HCEC 1CT (cell line): ENCODE results near the gene TMEM187.
"Not testable (repeated sequence)": the region's sequence is repeated elsewhere in the genome, so short reads cannot be mapped to it uniquely, and the experiment has no call there.

ENCODE experiments used
- DNase-seq: peaks from one replicate; pipeline ENCODE4 v3.0.0-alpha.2; 2017

Gene TMEM187

GRCh38 chrX:153973127-153974002, 811 bp downstream of the TMEM187 start:
- DNase-seq, result no peak

DNA sequence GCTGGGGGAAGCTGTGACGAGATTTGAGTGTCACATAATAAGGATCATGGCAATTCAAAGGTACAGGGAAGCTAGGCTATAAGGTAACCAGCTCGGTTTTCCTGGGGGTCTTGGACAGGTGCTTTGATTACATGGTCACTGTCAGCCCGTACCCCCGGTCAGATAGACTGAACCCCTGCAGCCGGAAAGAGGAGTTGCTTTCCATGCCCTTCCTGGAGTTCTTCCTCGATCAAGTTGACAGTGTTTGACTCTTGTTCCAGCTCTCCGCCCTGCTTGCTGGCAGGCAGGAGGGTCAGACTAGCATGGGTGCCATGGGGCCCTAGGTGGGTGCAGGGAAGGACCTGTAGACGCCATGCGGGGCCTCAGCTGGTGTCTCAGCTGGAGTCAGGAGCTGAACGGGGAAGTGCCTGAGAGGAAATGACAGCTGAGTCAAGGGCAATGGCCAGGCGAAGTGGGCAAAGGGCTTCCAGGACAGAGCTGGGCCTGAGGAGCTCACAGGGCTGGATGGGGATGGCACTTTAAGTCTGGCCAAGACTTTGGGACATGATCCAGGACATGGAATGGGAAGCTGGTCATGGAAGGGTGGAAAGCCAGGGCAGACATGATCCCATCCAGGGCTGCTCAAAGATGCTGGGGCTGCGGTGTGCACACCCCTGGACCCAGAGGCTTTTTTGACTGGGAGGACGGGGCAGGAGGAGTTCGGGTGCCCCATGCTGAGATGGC, 1.6 kb downstream of the TMEM187 start:
- DNase-seq, result no peak

GRCh38 chrX:153974726-153975286, 2.3 kb downstream of the TMEM187 start:
- DNase-seq, result no peak

DNA sequence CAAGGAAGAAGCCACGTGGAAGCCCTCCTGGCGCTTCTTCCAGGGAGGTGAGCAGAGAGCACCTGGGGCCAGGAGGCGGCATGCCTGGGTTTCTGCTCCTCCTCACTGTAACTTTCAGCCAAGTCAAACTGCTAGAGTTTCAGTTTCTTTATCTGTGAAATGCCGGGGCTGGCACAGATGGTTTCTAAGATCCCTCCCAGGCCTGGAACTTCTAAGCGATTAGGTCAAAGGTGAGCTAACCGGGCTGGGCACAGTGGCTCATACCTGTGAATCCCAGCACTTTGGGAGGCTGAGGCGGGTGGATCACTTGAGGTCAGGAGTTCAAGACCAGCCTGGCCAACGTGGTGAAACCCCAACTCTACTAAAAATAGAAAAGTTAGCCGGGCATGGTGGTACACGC, 7.8 kb downstream of the TMEM187 start:
- DNase-seq, result not testable (repeated sequence)

GRCh38 chrX:153981231-153981630, 8.7 kb downstream of the TMEM187 start:
- DNase-seq, result no peak

GRCh38 chrX:153981771-153982533, 9.4 kb downstream of the TMEM187 start:
- no peak for DNase-seq

DNA sequence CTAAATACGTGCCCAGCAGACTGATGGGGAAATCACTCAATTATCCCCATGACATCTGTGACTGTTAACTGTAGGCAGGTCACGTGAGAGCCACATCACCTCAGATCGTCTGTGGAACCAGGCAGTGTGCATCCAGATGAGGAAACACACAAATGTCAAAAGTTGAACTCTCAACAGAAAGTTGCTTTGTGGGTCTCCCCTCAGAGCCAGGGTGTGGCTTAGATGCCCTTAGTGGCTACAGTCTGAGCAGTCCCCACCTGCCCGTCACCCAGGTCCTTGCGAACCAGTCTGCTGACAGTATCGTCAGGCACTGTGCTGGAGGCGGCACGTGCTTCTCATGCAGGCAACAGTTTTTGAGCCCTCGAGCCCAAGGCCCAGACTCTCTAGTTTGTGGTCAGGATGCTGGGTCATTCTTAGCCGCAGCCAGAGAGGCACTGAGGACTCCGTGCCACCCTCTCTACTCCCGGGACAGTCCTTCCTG, 10.8 kb downstream of the TMEM187 start:
- DNase-seq, result no peak

DNA sequence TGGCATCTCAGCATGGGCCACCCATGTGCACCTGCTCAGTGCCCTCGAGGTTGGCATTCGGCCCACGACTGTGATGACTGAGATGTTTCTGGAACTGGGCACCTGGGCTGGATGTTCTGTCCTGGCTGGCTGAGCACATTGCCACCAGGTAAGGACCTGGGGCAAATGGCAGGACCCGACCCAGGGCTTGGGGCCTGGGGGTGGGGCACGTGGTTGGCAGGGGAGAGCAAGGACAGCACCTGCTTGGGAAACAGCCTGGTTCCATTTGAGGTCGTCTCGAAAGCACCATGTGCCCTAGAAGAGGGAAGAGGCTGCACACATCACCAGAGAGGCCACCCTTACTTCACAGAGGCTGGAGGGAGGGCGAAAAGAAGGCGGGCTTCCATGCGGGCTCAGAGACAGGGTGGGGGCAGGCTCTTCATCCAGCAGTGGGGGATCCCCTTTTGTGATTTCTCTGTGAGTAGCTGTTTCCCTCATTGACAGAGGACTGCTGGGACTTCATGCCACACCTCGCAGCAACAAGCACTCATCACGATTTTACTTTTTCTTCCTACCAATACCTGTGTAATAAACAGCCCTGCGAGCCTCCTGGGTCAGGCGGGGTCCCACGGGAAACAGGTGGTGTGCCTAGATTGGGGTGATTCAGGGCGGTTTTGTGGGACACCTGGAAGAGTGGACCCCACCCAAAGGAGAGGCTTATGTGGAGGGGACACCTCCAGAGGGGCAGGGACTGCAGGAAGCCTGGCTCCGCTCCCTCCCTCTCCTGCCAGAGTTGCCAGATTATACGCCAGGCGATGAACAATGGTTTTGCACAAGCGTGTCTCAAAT, 12.0 kb downstream of the TMEM187 start:
- DNase-seq, result no peak

- DNase-seq, result no peak
Measured at GRCh38 chrX:153988493-153988892, 15.9 kb downstream of the TMEM187 start.

- no peak for DNase-seq
Measured at GRCh38 chrX:153989973-153990655, 17.6 kb downstream of the TMEM187 start.

DNA sequence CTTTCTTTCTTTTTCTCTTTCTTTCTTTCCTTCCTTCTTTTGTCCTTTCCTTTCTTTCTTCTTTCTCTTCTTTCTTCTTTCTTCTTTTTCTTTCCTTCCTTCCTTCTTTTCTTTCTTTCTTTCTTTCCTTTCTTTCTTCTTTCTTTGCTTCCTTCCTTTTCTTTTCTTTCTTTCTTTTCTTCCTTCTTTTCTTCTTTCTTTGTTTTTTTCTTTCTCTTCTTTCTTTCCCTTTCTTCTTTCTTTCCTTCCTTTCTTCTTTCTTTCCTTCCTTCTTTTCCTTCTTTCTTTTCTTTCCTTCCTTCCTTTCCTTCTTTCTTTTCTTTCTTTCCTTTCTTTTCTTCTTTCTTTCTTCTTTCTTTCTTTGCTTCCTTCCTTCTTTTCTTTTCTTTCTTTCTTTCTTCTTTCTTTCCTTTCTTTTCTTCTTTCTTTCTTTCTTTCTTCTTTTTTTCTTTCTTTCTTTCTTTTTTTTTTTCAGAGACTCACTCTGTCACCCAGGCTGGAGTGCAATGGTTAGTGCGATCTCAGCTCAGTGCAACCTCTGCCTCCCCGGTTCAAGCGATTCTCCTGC, 18.5 kb downstream of the TMEM187 start:
- no peak for DNase-seq

DNA sequence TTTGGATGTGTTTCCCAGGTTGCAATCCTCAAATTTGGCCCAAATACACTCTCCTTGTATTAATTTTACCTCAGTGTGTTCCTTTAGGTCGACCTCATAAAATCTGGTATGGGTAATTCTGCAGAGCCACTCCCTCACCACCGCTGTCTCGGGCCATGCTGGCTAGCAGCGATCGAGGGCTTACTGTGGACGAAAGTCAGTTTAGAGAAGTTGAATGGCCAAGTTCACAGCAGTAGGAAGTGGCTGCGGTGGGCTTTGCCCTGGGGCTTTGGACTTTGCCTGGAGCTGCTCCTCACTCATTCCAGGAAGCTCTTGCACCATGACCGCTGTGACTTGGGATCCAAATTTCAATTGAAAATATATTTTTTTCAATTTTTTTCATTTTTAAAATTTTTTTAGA, 19.6 kb downstream of the TMEM187 start:
- no peak for DNase-seq

GRCh38 chrX:153993079-153993478, 20.5 kb downstream of the TMEM187 start:
- DNase-seq, result no peak

- DNase-seq, result no peak
Measured at GRCh38 chrX:153993978-153994377, 21.4 kb downstream of the TMEM187 start.

DNA sequence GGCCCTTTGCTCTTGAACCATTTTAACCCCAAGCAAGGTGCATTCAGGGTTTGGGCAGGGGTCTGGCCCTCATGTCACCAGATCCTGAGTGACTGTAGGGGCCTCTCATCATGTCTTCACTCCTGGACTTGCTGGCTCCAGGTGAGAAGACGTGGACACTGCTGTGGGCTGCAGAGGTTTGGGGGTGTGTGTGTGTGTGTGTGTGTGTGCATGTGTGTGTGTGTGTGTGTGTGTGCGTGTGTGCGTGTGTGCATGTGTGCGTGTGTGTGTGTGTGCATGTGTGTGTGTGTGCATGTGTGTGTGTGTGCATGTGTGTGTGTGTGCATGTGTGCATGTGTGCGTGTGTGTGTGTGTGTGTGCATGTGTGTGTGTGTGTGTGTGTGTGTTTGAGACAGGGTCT, 21.8 kb downstream of the TMEM187 start:
- not testable (repeated sequence) for DNase-seq

DNA sequence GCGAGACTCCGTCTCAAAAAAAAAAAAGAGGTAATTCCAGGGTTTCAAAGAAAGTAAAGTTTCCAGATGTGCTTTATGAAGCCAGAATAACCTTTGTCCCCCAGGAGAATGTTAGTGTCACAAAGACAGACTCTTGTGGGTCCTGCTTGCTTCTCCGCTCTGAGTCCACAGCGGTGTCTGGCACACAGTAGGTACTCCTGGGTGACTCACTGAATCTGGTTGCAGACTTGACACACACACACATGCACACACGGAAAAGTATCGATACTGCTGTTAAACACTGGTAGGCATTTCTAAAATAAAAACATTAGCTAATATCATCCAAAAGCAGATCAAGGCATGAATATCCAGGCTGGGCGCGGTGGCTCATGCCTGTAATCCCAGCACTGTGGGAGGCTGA, 22.9 kb downstream of the TMEM187 start:
- no peak for DNase-seq

- DNase-seq, result no peak
Measured at GRCh38 chrX:153999359-154000037, 26.9 kb downstream of the TMEM187 start.

- no peak for DNase-seq
Measured at GRCh38 chrX:154000051-154000450, 27.5 kb downstream of the TMEM187 start.

GRCh38 chrX:154002215-154002719, 29.7 kb downstream of the TMEM187 start:
- no peak for DNase-seq

- DNase-seq, result no peak
Measured at GRCh38 chrX:154004315-154004714, 31.8 kb downstream of the TMEM187 start.
